ENCODE measurements around the gene DSCAM.

DSCAM gene

DNA sequence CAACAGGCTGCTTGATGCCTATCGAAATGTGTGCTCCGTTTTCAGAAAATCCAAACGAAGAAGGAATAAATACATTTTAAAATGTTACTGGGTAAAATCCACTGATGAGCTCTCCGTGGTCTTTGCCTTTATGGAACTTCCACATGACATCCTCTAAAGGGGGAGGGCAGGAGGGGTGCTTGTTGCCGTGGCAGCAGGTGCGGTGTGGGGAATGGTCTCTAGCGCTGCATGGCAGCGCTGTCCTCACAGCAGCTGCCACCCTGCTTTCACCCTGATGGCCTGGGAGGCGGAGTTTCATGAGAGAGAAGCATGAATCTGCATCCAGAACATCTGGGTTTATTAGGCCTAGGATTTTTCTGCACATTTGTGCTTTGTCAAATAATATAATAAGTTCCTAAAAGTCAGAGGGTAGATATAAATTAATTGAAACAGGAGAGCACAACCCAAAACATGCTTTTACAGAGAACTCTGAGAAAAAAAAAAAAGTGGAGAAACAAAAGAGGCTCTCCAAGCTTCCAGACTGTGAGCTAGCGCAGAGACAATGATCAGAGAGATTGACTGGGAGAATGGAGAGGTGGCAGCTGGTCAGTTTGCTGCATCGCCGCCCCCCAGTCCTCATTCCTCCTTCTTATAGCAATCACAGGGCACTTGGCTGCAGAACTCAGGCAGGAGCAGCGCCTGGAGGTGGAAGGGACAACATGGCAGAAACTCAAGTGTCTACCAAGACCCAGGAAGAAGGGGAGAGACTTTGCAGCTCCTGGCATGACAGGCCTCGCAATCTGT is 228.6 kb downstream of the DSCAM start:
- in situ Hi-C loops (cut with MboI; ENCODE audit: low pct_unique_long_range_greater_than_20kb, low sequenced_read_pairs, unreplicated experiment) = no loop called here
- TF ChIP-seq, protein P1, sequence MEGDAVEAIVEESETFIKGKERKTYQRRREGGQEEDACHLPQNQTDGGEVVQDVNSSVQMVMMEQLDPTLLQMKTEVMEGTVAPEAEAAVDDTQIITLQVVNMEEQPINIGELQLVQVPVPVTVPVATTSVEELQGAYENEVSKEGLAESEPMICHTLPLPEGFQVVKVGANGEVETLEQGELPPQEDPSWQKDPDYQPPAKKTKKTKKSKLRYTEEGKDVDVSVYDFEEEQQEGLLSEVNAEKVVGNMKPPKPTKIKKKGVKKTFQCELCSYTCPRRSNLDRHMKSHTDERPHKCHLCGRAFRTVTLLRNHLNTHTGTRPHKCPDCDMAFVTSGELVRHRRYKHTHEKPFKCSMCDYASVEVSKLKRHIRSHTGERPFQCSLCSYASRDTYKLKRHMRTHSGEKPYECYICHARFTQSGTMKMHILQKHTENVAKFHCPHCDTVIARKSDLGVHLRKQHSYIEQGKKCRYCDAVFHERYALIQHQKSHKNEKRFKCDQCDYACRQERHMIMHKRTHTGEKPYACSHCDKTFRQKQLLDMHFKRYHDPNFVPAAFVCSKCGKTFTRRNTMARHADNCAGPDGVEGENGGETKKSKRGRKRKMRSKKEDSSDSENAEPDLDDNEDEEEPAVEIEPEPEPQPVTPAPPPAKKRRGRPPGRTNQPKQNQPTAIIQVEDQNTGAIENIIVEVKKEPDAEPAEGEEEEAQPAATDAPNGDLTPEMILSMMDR (IDR thresholded peaks at IDR 0.05; ENCODE audit: extremely low read depth, insufficient read depth, missing control alignments) = no peak
- no peak for DNase-seq (ENCODE audit: low spot score)

DNA sequence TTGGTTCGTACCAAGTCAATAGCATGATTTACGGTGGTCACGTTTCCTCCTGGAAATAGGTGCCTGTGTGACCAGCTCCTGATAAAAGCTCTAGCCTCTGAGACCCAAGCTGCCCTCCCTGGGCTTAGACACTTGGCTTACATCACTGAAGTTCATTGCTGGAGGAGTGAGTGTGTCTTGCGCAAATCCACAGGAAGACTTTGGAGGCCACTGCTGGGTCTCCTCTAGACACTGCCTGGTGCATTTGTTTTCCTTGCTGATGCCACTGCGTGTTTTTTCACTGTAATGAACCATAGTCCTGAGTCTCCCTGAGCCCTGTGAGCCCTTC is 230.6 kb downstream of the DSCAM start:
- TF ChIP-seq, protein P1 (IDR thresholded peaks at IDR 0.05; ENCODE audit: extremely low read depth, insufficient read depth, missing control alignments) = no peak
- in situ Hi-C loops (cut with MboI; ENCODE audit: low pct_unique_long_range_greater_than_20kb, low sequenced_read_pairs, unreplicated experiment) = no loop called here

DNA sequence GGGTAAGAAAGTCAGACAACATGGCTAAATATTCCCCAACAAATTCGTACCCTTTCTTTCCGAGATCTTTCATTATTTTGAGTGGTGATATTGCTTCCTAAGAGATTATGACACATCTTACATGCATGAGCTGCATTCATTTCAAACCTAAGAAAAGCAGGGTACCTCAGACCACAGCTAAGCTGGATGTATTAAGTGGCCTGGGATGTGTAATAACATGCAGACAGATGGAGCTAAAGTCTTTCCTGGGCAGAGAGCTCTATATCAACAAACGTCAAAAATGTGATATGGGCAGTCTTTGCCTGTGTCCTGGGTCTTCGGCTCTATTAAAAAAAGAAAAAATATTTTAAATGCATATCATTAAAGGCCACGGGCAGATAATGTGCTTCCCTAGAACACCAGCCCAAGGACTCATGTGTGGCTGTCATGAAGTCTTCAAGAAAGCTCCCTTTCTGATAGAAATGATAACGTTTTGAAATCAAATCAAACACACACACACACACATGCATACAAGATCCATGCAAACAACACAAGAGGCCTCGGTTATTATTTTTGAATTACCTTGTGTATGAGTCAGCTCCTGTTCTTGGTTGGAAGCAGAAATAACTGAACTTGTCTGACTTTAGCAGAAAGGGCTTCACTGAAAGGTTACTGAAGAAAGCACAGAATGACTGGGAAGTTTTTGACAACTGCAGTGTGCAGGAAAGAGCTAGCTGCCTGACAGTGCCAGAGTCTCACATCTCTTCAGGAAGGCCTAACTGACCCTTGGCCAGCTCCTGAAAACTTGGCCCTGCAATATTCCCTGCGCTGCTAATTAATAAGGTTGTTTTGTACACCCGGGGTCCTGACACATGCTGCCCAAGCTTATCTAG is 231.2 kb downstream of the DSCAM start:
- no peak for DNase-seq (ENCODE audit: low spot score)
- in situ Hi-C loops (cut with MboI; ENCODE audit: low pct_unique_long_range_greater_than_20kb, low sequenced_read_pairs, unreplicated experiment) = no loop called here

More for the DNA sequence above, 230.6 kb downstream of the DSCAM start:
- DNase-seq (ENCODE audit: low spot score) = no peak

DNA sequence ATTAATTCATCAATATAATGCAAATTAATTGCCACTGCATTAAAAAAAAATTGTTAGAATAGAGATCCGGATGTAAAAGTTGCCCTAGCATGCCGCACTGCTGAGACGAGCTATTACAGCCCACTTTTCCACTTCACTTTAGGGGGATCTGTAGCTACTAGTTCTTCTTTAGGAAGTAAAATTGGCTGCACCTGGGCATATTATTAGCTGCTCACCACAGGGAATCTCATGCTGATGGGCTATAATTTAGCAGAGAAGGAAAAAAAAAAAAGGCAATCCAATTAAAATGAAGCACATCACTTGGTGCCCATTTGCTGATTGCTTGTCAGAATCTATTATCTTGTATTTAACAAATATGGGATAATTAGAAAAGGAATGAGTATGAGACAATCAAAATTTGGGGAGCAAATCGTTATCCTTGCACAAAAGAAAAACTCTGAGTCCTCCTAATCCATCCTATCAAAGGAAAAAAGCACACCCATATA is 233.4 kb downstream of the DSCAM start:
- in situ Hi-C loops (cut with MboI; ENCODE audit: low pct_unique_long_range_greater_than_20kb, low sequenced_read_pairs, unreplicated experiment) = no loop called here
- DNase-seq (ENCODE audit: low spot score) = no peak
- TF ChIP-seq, protein P1 (IDR thresholded peaks at IDR 0.05; ENCODE audit: extremely low read depth, insufficient read depth, missing control alignments) = no peak

More for the DNA sequence above, 231.2 kb downstream of the DSCAM start:
- TF ChIP-seq, protein P1 (IDR thresholded peaks at IDR 0.05; ENCODE audit: extremely low read depth, insufficient read depth, missing control alignments) = no peak

DNA sequence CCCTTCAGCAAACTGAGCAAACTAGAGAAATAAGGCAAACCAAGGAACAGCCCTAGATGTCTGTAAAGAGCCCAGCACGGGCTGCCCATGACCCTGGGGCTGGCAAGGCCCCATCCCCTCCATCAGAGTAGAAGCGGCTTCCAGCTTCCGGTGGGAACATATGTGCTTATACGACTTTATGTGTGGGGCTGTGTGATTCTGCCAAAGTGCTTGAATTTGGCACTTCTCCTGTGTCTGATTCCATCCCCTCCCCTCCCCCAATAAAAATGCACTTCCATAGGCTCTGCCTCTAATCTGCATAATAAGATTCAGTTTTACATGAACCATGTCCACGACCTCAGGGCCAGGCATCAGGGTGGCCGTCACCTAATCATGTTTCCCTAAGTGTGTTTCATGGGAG is 236.6 kb downstream of the DSCAM start:
- in situ Hi-C loops (cut with MboI; ENCODE audit: low pct_unique_long_range_greater_than_20kb, low sequenced_read_pairs, unreplicated experiment) = no loop called here
- DNase-seq (ENCODE audit: low spot score) = no peak
- TF ChIP-seq, protein P1 (IDR thresholded peaks at IDR 0.05; ENCODE audit: extremely low read depth, insufficient read depth, missing control alignments) = no peak

DNA sequence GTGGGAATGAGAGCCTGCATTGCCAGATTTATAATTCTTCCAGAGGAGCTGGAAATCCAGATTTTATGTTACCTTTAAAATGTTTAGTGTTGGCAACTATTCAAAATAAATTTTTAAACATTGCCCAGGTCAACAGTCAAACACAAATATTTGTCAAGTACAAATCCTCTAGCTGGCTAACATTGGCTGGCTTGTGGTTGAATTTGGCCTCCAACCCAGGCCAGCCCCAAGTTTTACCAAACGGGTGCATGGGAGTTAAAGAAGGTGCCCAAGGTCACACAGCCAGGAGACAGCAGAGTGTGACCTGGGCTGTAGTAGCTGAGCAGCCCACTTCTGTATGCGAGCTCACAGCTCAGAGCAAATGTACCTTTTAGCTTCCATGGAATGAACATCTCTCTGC is 240.6 kb downstream of the DSCAM start:
- in situ Hi-C loops (cut with MboI; ENCODE audit: low pct_unique_long_range_greater_than_20kb, low sequenced_read_pairs, unreplicated experiment) = no loop called here
- no peak for DNase-seq (ENCODE audit: low spot score)
- TF ChIP-seq, protein P1 (IDR thresholded peaks at IDR 0.05; ENCODE audit: extremely low read depth, insufficient read depth, missing control alignments) = no peak

All from GM13977 (cell line).